ENCODE results near the gene SFTPA1. TPM values are rescaled to one million over a fixed set of nuclear protein-coding genes. Genes with fewer than 3 reads are reported as not detected.
"Not testable (repeated sequence)": the region's sequence is repeated elsewhere in the genome, so short reads cannot be mapped to it uniquely, and the experiment has no call there.

The SFTPA1 gene
- polyA plus RNA-seq, 2 of the 4 experiments (the other 2 are of a cell fraction), result not detected

GRCh38 chr10:79563426-79563825 is 47.3 kb upstream of the SFTPA1 start (continued):
- no peak for TF ChIP-seq RAD21 (conservative IDR thresholded peaks at IDR 0.05 in 1 of 2, IDR thresholded peaks at IDR 0.05 in 1 of 2)

DNA sequence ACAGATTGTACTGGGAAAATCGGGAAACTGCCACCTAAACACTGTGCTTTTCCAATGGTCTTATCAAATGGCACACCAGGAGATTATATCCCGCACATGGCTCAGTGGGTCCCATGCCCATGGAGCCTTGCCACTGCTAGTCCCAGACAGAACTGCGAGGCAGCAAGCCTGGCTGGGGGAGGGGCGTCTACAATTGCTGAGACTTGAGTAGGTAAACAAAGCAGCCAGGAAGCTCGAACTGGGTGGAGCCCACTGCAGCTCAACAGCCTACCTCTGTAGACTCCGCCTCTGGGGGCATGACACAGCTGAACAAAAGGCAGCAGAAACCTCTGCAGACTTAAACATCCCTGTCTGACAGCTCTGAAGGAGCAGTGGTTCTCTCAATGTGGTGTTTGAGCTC is 40.1 kb upstream of the SFTPA1 start:
- POLR2A ChIA-PET; ATAC-seq; H3K27ac ChIP-seq; FAIRE-seq; DNase-seq (ENCODE audit: low read depth in 1 of 2, low spot score in 1 of 2); H3K4me3 ChIP-seq; H3K4me2 ChIP-seq; H3K4me1 ChIP-seq; H3K9me3 ChIP-seq: not testable (repeated sequence)
- 10% methylated on average over 6 of the region's 6 CpGs for WGBS (ENCODE audit: missing lambda C conversion rate)
- CTCF ChIA-PET, result interaction anchor here (0.6 to 1.0 kb wide), 2 partner anchors 18 to 187 kb away, joined by 3 read pairs; no protein-coding TSS in a partner anchor

DNA sequence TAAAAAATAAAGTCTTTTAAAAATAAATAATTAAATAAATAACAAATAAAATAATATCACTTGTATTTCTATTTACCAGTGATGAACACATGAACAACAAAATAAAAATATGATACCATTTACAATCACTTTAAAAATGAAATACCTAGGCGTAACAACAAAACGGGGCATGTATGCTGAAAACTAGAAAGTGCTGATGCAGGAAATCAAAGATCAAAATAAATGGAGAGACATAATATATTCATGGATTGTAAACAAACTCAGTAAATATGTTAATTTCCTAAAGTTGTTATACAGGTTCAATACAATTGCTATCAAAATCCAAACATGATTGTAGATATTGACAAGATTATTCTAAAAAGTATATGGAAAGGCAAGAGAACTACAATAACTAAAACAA is 31.4 kb upstream of the SFTPA1 start:
- no peak overlapping the region for H3K27ac ChIP-seq
- no peaks in the 10 kb centered on the region for H3K9me3 ChIP-seq
- POLR2A ChIA-PET, result no interaction called here
- H3K4me1 ChIP-seq, result no peaks in the 10 kb centered on the region
- FAIRE-seq, result peak; percentile 68
- WGBS (ENCODE audit: missing lambda C conversion rate), result 43% methylated on average over 2 of the region's 2 CpGs
- no peak overlapping the region for H3K4me2 ChIP-seq
- no peak overlapping the region for H3K4me3 ChIP-seq
- TF ChIP-seq HES2 (IDR thresholded peaks at IDR 0.05) (no peak), MAFK (IDR thresholded peaks at IDR 0.05; ENCODE audit: partially characterized antibody) (peak; percentile 65), HEYL (CRISPR knock-in tag; IDR thresholded peaks at IDR 0.05) (no peak), FOXS1 (CRISPR knock-in tag; IDR thresholded peaks at IDR 0.05) (no peak), NPAS2 (CRISPR knock-in tag; IDR thresholded peaks at IDR 0.05; ENCODE audit: borderline replicate concordance) (no peak), KDM1A (IDR thresholded peaks at IDR 0.05; ENCODE audit: low read depth) (no peak)
- CTCF ChIA-PET, result no interaction called here
- no peak for DNase-seq (ENCODE audit: low read depth in 1 of 2, low spot score in 1 of 2)
- no peak for ATAC-seq

DNA sequence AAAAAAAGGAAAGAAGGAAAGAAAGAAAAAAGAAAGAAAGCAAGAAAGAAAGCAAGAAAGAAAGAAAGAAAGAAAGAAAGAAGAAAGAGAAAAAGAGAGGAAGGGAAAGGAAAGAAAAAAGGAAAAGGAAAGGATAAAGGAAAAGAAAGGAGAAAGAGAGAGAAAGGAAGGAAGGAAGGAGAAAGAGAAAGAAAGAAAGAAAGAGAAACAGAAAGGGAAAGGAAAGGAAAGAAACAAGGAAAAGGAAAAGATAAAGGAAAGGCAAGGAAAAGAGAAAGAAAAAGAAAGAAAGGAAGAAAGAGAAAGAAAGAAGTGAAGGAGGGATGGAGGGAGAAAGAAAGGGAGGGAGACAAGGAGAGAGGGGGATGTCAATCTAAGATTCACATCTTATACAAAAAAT is 29.7 kb upstream of the SFTPA1 start:
- FAIRE-seq, result no peak
- Histone ChIP-seq H3K27ac (no peak overlapping the region), H3K4me2 (no peak overlapping the region), H3K4me3 (no peak overlapping the region), H3K9me3 (no peaks in the 10 kb centered on the region), H3K4me1 (no peaks in the 10 kb centered on the region)
- POLR2A ChIA-PET, result no interaction called here
- DNase-seq (ENCODE audit: low read depth in 1 of 2, low spot score in 1 of 2), result no peak
- CTCF ChIA-PET, result no interaction called here
- no peak for ATAC-seq
- no peak for TF ChIP-seq CBX8 (IDR thresholded peaks at IDR 0.05)
- no peak for TF ChIP-seq RCOR1 (IDR thresholded peaks at IDR 0.05; ENCODE audit: low read depth, low read length)
- TF ChIP-seq ZC3H11A (IDR thresholded peaks at IDR 0.05), result no peak
- no peak for TF ChIP-seq RNF2 (IDR thresholded peaks at IDR 0.05; ENCODE audit: borderline replicate concordance, low read depth)
- no peak for TF ChIP-seq GATA3 (IDR thresholded peaks at IDR 0.05; ENCODE audit: borderline replicate concordance)
- no peak for TF ChIP-seq CHD2 (IDR thresholded peaks at IDR 0.05; ENCODE audit: low read length, partially characterized antibody)
- no peak for TF ChIP-seq EHMT2 (IDR thresholded peaks at IDR 0.05; ENCODE audit: low read depth)
- no peak for TF ChIP-seq HDAC2 (IDR thresholded peaks at IDR 0.05)

GRCh38 chr10:79582096-79582495 is 28.6 kb upstream of the SFTPA1 start:
- 50% methylated on average over 6 of the region's 6 CpGs for WGBS (ENCODE audit: missing lambda C conversion rate)
- ChIA-PET POLR2A (no interaction called here), CTCF (no interaction called here)
- Histone ChIP-seq H3K4me2 (no peak overlapping the region), H3K27ac (no peak overlapping the region), H3K4me3 (no peak overlapping the region), H3K4me1 (no peaks in the 10 kb centered on the region), H3K9me3 (no peaks in the 10 kb centered on the region)
- ATAC-seq (0 out of 6 replicates have a peak, but pooled peaks of 1 of the 2 experiments have one; percentile 31), FAIRE-seq (no peak), DNase-seq (ENCODE audit: low read depth in 1 of 2, low spot score in 1 of 2) (no peak)
- no peak for TF ChIP-seq MYC (IDR thresholded peaks at IDR 0.05; ENCODE audit: borderline replicate concordance, low read length)
- TF ChIP-seq POLR2AphosphoS2 (conservative IDR thresholded peaks at IDR 0.05; ENCODE audit: low read length), result no peak
- TF ChIP-seq ZFP36 (IDR thresholded peaks at IDR 0.05; ENCODE audit: borderline replicate concordance, partially characterized antibody), result no peak

DNA sequence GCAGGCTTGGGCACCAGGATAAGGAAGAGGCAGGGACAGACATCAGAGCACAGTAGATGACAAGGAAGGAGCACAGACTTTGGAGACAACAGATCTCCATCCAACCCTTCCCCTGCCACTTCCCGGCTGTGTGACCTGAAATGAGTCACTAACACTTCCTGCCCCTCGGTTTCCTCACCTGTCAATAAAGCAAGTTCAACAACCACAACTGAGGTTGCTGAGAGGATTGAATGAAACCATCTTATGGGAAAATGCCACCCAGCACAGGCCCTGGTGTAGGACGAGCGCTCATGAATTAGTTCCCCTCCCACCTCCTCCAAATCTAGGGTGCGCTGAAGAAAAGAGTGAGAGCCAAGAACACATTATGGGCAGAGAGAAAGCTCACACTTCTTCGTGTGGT is 27.8 kb upstream of the SFTPA1 start:
- DNase-seq (ENCODE audit: low read depth in 1 of 2, low spot score in 1 of 2); POLR2A ChIA-PET; ATAC-seq; FAIRE-seq; H3K4me2 ChIP-seq; H3K4me1 ChIP-seq; H3K9me3 ChIP-seq; H3K4me3 ChIP-seq; CTCF ChIA-PET; H3K27ac ChIP-seq: not testable (repeated sequence)
- WGBS (ENCODE audit: missing lambda C conversion rate), result 16% methylated on average over 3 of the region's 6 CpGs

Data from A549 (cell line).